SKM-1 treated with dmso at 0.1 percent for 144 hours (cell line): ENCODE results near the gene CIAO1.
A peak's percentile ranks its signal among the peaks of the same experiment; 100 is the strongest.

Experiments
- DNase-seq: peaks from one replicate; lab custom pipeline; 2025; ENCODE audit not compliant: unreplicated experiment; lab: John Stamatoyannopoulos, UW

Gene CIAO1

GRCh38 chr2:96249654-96250053, 16.4 kb upstream of the CIAO1 start:
- no peak for DNase-seq

GRCh38 chr2:96250188-96250587, 15.8 kb upstream of the CIAO1 start:
- DNase-seq: no peak

- no peak for DNase-seq
Measured at GRCh38 chr2:96251721-96252292, 14.2 kb upstream of the CIAO1 start.

GRCh38 chr2:96252526-96252925, 13.5 kb upstream of the CIAO1 start:
- DNase-seq: no peak

GRCh38 chr2:96253006-96253405, 13.0 kb upstream of the CIAO1 start:
- DNase-seq: no peak

- DNase-seq: no peak
Measured at GRCh38 chr2:96254571-96254970, 11.5 kb upstream of the CIAO1 start.

GRCh38 chr2:96256611-96257113, 9.4 kb upstream of the CIAO1 start:
- DNase-seq: peak; percentile 30

- peak; percentile 79 for DNase-seq
Measured at GRCh38 chr2:96257744-96258143, 8.3 kb upstream of the CIAO1 start.

- DNase-seq: no peak
Measured at GRCh38 chr2:96258166-96259022, 7.6 kb upstream of the CIAO1 start.

- no peak for DNase-seq
Measured at GRCh38 chr2:96259497-96259921, 6.5 kb upstream of the CIAO1 start.

- peak; percentile 91 for DNase-seq
Measured at GRCh38 chr2:96260387-96261260, 5.4 kb upstream of the CIAO1 start.

GRCh38 chr2:96261328-96262003, 4.6 kb upstream of the CIAO1 start:
- DNase-seq: no peak

GRCh38 chr2:96262306-96262705, 3.7 kb upstream of the CIAO1 start:
- no peak for DNase-seq

- DNase-seq: no peak
Measured at GRCh38 chr2:96264086-96264485, 1.9 kb upstream of the CIAO1 start.

- DNase-seq: no peak
Measured at GRCh38 chr2:96264656-96265348, 1.2 kb upstream of the CIAO1 start.

GRCh38 chr2:96265349-96265839, 631 bp upstream of the CIAO1 start:
- no peak for DNase-seq

GRCh38 chr2:96267159-96267971, 1.3 kb downstream of the CIAO1 start:
- peak; percentile 29 for DNase-seq

GRCh38 chr2:96271995-96272394, 6.0 kb downstream of the CIAO1 start:
- DNase-seq: no peak

- DNase-seq: no peak
Measured at GRCh38 chr2:96273763-96274162, 7.7 kb downstream of the CIAO1 start.
